GM12878 (cell line): ENCODE results near the gene TLR9. TPM values are rescaled to one million over a fixed set of nuclear protein-coding genes. Genes with fewer than 3 reads are reported as not detected.
A peak's percentile ranks its signal among the peaks of the same experiment; 100 is the strongest.

Experiments
- CHD1 ChIP-seq: IDR thresholded peaks from 2 replicates; pipeline ENCODE4 v1.6.1; 2012; ENCODE audit warnings: low read depth, low read length, improper control_type of control experiment
- ESRRA ChIP-seq: IDR thresholded peaks from 2 replicates; pipeline ENCODE4 v1.6.1; 2012; ENCODE audit warnings: mild to moderate bottlenecking, low read length, improper control_type of control experiment
- ETV6 ChIP-seq, 2 experiments: fragments of 450-650 bp in 1 of 2; IDR thresholded peaks in 1 of 2; conservative IDR thresholded peaks in 1 of 2; 2 replicates each; pipeline ENCODE4 v1.6.1; 2014; ENCODE audit warnings: antibody characterized with exemption in 1 of 2, borderline replicate concordance in 1 of 2, low read depth in 1 of 2, mild to moderate bottlenecking in 1 of 2, moderate library complexity in 1 of 2
- LARP7 ChIP-seq: fragments of 450-650 bp; IDR thresholded peaks from 2 replicates; pipeline ENCODE4 v1.6.1; 2017; ENCODE audit warnings: mild to moderate bottlenecking
- RCOR1 ChIP-seq: conservative IDR thresholded peaks from 2 replicates; pipeline ENCODE4 v1.6.1; 2012; ENCODE audit warnings: low read depth, low read length, improper control_type of control experiment
- RFX5 ChIP-seq: IDR thresholded peaks from 2 replicates; pipeline ENCODE4 v1.6.1; 2011; ENCODE audit warnings: low read depth, low read length, improper control_type of control experiment
- SMAD5 ChIP-seq: IDR thresholded peaks from 2 replicates; pipeline ENCODE4 v1.6.1; 2016; ENCODE audit warnings: antibody characterized with exemption, low read depth
- SPI1 ChIP-seq: IDR thresholded peaks from 2 replicates; pipeline ENCODE4 v1.6.1; 2011; ENCODE audit warnings: low read depth, mild to moderate bottlenecking, low read length, moderate library complexity, borderline replicate concordance; ENCODE audit not compliant: insufficient read depth
- SREBF2 ChIP-seq: IDR thresholded peaks from 2 replicates; pipeline ENCODE4 v1.6.1; 2012; ENCODE audit warnings: mild to moderate bottlenecking, low read length
- SRF ChIP-seq, 2 experiments: IDR thresholded peaks; 2 replicates each; pipeline ENCODE4 v1.6.1; 2011; ENCODE audit warnings: low read depth in 2 of 2, low read length in 2 of 2, mild to moderate bottlenecking in 1 of 2, moderate library complexity in 1 of 2
- TBL1XR1 ChIP-seq: IDR thresholded peaks from 2 replicates; pipeline ENCODE4 v1.6.1; 2012; ENCODE audit warnings: low read depth, low read length, improper control_type of control experiment
- YBX1 ChIP-seq: fragments of 450-650 bp; IDR thresholded peaks from 2 replicates; pipeline ENCODE4 v1.6.1; 2016; ENCODE audit warnings: antibody characterized with exemption
- polyA plus RNA-seq, 11 experiments: library from polyadenylated mRNA; depleted of rRNA in 4 of 11; unstranded in 6 of 11; stranded (reverse) in 5 of 11; fragments of >200 nt; fragmentation: Nextera tagmentation in 4 of 11; fragmentation: Illumina TruSeq in 1 of 11; extraction: Ambion mirVana in 4 of 11; extraction: Trizol in 1 of 11; gene quantifications; 1 replicate in 1 of 11; 2 replicates in 10 of 11; pipeline versions ENCODE4 v1.2.1 to v1.2.3, GENCODE V29; 2011 to 2016; ENCODE audit warnings: inconsistent platforms in 2 of 11, missing spikeins in 2 of 11, low read depth in 1 of 11
- total RNA-seq, 4 experiments: library from RNA; depleted of rRNA in 3 of 4; stranded (reverse); fragments of >200 nt in 3 of 4; fragmentation: Illumina TruSeq in 1 of 4; extraction: Trizol in 1 of 4; gene quantifications; 2 replicates each; pipeline versions ENCODE4 v1.2.1 to v1.2.3, GENCODE V29; 2013 to 2021
- TF ChIP-seq, protein P1 (sequence below): fragments of 450-650 bp; IDR thresholded peaks from 2 replicates; pipeline ENCODE4 v1.6.1; 2017; ENCODE audit warnings: mild to moderate bottlenecking, moderate library complexity
- TF ChIP-seq, protein P2 (sequence below): fragments of 450-650 bp; IDR thresholded peaks from 2 replicates; pipeline ENCODE4 v1.6.1; 2017; ENCODE audit warnings: low read depth, mild to moderate bottlenecking, moderate library complexity
- TF ChIP-seq, protein P3 (sequence below): fragments of 450-650 bp; IDR thresholded peaks from 2 replicates; pipeline ENCODE4 v1.6.1; 2017; ENCODE audit warnings: mild to moderate bottlenecking, moderate library complexity
- TF ChIP-seq, protein P4 (sequence below): fragments of 450-650 bp; conservative IDR thresholded peaks from 2 replicates; pipeline ENCODE4 v1.6.1; 2017; ENCODE audit warnings: mild to moderate bottlenecking, moderate library complexity

The TLR9 gene
- total and polyA plus RNA-seq, 10 of the 15 experiments (the other 5 are each of a cell fraction or from before 2014, with no cell fraction given): 0.10 to 4.8 (median 0.53) TPM; not detected in 1

DNA sequence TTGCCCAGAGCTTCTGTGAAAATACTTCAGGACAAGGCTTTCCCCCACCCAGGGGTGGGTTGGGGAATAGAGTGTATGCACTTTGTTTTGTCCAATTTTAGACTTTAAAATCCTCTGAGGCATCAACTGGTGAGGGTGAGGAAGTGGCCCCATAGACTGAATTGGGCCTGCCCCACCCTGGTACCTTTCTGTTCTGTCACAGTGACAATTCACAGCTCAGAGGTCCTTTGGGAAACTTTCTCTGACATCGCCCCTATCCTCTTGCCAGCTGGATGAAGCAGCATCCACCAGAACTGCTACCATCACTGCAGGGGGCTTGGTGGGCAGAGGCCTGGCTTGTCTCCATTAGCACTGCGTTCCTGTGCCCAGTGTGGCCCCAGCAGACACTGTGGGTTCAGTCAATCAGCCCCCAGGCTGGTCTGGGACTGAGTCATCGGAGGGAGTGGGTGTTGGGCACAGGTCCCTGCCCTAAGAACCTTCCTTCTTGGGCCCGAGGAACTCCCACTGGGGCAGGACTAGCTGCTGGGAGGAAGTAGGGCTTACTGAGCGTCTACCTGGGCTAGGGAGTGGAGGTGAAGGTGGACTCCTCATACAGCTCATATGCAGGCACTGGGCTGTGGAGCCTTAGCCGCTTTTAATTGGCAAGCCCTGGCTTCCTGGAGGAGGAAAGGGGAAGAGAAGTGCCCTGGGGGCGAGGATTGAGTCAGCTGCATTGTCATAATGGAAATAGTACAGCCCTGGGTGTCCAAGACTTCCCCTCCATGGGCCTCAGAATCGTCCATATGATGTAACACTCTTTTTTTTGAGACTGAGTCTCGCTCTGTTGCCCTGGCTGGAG is 18.6 kb upstream of the TLR9 start (continued):
- TF ChIP-seq, protein P1, sequence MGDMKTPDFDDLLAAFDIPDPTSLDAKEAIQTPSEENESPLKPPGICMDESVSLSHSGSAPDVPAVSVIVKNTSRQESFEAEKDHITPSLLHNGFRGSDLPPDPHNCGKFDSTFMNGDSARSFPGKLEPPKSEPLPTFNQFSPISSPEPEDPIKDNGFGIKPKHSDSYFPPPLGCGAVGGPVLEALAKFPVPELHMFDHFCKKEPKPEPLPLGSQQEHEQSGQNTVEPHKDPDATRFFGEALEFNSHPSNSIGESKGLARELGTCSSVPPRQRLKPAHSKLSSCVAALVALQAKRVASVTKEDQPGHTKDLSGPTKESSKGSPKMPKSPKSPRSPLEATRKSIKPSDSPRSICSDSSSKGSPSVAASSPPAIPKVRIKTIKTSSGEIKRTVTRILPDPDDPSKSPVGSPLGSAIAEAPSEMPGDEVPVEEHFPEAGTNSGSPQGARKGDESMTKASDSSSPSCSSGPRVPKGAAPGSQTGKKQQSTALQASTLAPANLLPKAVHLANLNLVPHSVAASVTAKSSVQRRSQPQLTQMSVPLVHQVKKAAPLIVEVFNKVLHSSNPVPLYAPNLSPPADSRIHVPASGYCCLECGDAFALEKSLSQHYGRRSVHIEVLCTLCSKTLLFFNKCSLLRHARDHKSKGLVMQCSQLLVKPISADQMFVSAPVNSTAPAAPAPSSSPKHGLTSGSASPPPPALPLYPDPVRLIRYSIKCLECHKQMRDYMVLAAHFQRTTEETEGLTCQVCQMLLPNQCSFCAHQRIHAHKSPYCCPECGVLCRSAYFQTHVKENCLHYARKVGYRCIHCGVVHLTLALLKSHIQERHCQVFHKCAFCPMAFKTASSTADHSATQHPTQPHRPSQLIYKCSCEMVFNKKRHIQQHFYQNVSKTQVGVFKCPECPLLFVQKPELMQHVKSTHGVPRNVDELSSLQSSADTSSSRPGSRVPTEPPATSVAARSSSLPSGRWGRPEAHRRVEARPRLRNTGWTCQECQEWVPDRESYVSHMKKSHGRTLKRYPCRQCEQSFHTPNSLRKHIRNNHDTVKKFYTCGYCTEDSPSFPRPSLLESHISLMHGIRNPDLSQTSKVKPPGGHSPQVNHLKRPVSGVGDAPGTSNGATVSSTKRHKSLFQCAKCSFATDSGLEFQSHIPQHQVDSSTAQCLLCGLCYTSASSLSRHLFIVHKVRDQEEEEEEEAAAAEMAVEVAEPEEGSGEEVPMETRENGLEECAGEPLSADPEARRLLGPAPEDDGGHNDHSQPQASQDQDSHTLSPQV: no peak
- no peak for TF ChIP-seq RCOR1
- TF ChIP-seq CHD1: no peak
- TF ChIP-seq, protein P2, sequence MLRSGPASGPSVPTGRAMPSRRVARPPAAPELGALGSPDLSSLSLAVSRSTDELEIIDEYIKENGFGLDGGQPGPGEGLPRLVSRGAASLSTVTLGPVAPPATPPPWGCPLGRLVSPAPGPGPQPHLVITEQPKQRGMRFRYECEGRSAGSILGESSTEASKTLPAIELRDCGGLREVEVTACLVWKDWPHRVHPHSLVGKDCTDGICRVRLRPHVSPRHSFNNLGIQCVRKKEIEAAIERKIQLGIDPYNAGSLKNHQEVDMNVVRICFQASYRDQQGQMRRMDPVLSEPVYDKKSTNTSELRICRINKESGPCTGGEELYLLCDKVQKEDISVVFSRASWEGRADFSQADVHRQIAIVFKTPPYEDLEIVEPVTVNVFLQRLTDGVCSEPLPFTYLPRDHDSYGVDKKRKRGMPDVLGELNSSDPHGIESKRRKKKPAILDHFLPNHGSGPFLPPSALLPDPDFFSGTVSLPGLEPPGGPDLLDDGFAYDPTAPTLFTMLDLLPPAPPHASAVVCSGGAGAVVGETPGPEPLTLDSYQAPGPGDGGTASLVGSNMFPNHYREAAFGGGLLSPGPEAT: peak; percentile 63
- no peak for TF ChIP-seq SREBF2
- TF ChIP-seq, protein P3, sequence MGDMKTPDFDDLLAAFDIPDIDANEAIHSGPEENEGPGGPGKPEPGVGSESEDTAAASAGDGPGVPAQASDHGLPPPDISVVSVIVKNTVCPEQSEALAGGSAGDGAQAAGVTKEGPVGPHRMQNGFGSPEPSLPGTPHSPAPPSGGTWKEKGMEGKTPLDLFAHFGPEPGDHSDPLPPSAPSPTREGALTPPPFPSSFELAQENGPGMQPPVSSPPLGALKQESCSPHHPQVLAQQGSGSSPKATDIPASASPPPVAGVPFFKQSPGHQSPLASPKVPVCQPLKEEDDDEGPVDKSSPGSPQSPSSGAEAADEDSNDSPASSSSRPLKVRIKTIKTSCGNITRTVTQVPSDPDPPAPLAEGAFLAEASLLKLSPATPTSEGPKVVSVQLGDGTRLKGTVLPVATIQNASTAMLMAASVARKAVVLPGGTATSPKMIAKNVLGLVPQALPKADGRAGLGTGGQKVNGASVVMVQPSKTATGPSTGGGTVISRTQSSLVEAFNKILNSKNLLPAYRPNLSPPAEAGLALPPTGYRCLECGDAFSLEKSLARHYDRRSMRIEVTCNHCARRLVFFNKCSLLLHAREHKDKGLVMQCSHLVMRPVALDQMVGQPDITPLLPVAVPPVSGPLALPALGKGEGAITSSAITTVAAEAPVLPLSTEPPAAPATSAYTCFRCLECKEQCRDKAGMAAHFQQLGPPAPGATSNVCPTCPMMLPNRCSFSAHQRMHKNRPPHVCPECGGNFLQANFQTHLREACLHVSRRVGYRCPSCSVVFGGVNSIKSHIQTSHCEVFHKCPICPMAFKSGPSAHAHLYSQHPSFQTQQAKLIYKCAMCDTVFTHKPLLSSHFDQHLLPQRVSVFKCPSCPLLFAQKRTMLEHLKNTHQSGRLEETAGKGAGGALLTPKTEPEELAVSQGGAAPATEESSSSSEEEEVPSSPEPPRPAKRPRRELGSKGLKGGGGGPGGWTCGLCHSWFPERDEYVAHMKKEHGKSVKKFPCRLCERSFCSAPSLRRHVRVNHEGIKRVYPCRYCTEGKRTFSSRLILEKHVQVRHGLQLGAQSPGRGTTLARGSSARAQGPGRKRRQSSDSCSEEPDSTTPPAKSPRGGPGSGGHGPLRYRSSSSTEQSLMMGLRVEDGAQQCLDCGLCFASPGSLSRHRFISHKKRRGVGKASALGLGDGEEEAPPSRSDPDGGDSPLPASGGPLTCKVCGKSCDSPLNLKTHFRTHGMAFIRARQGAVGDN: no peak
- TF ChIP-seq TBL1XR1: no peak
- TF ChIP-seq LARP7: no peak
- TF ChIP-seq SRF (IDR thresholded peaks at IDR 0.05; ENCODE audit: low read depth in 2 of 2, low read length in 2 of 2): peak in 1 of 2 experiments; percentile 66; a peak in 2 of 4 replicates
- no peak for TF ChIP-seq ESRRA
- peak in 1 of 2 experiments; percentile 99; a peak in 2 of 4 replicates for TF ChIP-seq ETV6 (conservative IDR thresholded peaks at IDR 0.05 in 1 of 2, IDR thresholded peaks at IDR 0.05 in 1 of 2; ENCODE audit: borderline replicate concordance in 1 of 2, low read depth in 1 of 2)
- TF ChIP-seq YBX1: no peak
- no peak for TF ChIP-seq SMAD5
- peak; percentile 89 for TF ChIP-seq SPI1
- TF ChIP-seq RFX5: no peak
- TF ChIP-seq, protein P4, sequence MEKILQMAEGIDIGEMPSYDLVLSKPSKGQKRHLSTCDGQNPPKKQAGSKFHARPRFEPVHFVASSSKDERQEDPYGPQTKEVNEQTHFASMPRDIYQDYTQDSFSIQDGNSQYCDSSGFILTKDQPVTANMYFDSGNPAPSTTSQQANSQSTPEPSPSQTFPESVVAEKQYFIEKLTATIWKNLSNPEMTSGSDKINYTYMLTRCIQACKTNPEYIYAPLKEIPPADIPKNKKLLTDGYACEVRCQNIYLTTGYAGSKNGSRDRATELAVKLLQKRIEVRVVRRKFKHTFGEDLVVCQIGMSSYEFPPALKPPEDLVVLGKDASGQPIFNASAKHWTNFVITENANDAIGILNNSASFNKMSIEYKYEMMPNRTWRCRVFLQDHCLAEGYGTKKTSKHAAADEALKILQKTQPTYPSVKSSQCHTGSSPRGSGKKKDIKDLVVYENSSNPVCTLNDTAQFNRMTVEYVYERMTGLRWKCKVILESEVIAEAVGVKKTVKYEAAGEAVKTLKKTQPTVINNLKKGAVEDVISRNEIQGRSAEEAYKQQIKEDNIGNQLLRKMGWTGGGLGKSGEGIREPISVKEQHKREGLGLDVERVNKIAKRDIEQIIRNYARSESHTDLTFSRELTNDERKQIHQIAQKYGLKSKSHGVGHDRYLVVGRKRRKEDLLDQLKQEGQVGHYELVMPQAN: no peak
